Activated CD4-positive, alpha-beta T cell treated with anti-CD3 and anti-CD28 coated beads, Interleukin-2, amount 10 ng/mL, durations not matched to agents 24 days and 14 days (primary cell): ENCODE results near the gene IRAG1. TPM values are rescaled to one million over a fixed set of nuclear protein-coding genes. Genes with fewer than 3 reads are reported as not detected.

Experiments
- DNase-seq: peaks from one replicate; pipeline ENCODE4 v3.0.0; 2022
- H3K27ac Mint-ChIP-seq: one replicate; pipeline ENCODE4 v1.8.0; 2022; ENCODE audit warnings: mild to moderate bottlenecking, mixed read lengths
- H3K27me3 Mint-ChIP-seq: one replicate; pipeline ENCODE4 v1.8.0; 2022; ENCODE audit warnings: mixed read lengths
- H3K36me3 Mint-ChIP-seq: one replicate; pipeline ENCODE4 v1.8.0; 2022; ENCODE audit warnings: low read depth, mild to moderate bottlenecking, mixed read lengths
- H3K4me1 Mint-ChIP-seq: one replicate; pipeline ENCODE4 v1.8.0; 2021; ENCODE audit warnings: mixed read lengths
- H3K4me3 Mint-ChIP-seq: one replicate; pipeline ENCODE4 v1.8.0; 2022; ENCODE audit warnings: mild to moderate bottlenecking, moderate library complexity, mixed read lengths
- H3K9me3 Mint-ChIP-seq: one replicate; pipeline ENCODE4 v1.8.0; 2021; ENCODE audit warnings: mixed read lengths
- intact Hi-C: fragments of 100-400 bp; cut with micrococcal nuclease; formaldehyde crosslinking; loops from one replicate; pipeline ENCODE4 v1.15.1; 2023
- total RNA-seq: library from RNA; stranded (reverse); gene quantifications from 2 replicates; pipeline ENCODE4 v1.2.3, GENCODE V29; 2022

The IRAG1 gene
- total RNA-seq, 1 donor from 2014 or later = not detected

DNA sequence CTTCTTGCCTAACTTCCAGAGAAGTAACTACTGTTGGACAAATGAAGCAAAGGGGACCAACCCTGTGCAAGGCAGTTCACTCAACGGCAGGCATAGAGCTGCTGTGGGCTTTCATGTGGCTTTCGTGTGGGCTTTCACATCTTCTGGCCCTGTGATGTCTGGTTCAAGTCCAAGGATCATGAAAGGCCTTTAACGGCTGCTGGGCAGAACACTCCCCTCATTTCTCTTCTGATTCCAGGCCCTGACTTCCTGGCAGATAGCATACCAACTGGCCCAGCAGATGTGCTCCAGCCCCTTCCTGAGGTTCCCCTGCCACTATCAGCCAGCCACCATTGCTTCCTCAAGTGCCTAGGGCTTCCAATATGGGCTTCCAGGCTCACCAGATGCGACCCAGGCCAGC lies 28.8 kb upstream of the IRAG1 start:
- intact Hi-C loops = loop anchor here (10.0 kb wide), 1 partner anchor 418 kb away; the partner anchor contains the start of gene ADM
- Mint-ChIP-seq H3K9me3 (no peaks in the 10 kb centered on the region), H3K36me3 (no peaks in the 10 kb centered on the region), H3K4me3 (no peak overlapping the region), H3K27me3 (peaks cover 34% of the 10 kb centered on the region), H3K27ac (no peak overlapping the region), H3K4me1 (peaks cover 19% of the 10 kb centered on the region)
- no peak for DNase-seq

DNA sequence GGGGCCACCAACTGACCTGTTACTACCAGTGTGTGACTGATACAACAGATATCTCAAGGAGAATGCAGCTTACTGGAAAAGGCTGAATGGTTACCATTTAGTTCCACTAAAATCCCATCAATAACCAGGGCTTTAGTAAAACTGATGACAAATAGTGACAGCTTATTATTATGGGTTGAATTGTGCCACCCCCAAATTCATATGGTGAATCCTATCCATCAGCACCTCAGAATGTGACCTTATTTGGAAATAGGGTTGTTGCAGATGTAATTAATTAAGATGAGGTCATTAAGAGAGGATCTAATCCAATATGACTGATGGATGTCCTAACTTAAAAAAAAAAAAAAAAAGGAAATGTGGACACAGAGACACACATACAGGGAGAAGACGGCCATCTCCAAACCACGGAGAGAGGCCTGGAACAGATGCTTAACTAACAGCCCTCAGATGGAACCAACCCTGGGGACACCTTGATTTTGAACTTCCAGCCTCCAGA lies 27.4 kb upstream of the IRAG1 start:
- Mint-ChIP-seq H3K27me3 (peaks cover 35% of the 10 kb centered on the region), H3K9me3 (no peaks in the 10 kb centered on the region), H3K4me3 (no peak overlapping the region), H3K36me3 (no peaks in the 10 kb centered on the region), H3K27ac (no peak overlapping the region), H3K4me1 (peaks cover 13% of the 10 kb centered on the region)
- no peak for DNase-seq
- intact Hi-C loops = loop anchor here (10.0 kb wide), 1 partner anchor 416 kb away; the partner anchor contains the start of gene ADM

DNA sequence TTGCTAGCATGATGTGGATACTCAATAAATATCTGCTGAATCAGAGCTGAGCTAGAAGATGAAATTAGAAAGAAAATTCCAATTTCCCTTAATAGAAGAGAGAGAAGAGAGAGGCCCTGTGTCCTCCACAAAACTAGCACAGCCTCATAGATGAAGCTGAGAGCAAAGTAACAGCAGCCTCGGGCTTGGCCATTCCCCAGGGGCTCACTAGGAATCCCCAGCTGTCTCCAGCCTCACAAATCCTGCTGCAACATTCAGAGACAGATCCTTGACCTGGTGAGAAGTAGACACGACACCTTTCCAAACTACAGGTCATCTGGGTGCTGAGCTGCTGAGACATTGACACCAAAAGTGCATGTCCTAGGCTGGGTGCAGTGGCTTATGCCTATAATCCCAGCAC lies 26.1 kb upstream of the IRAG1 start:
- H3K9me3 Mint-ChIP-seq = no peaks in the 10 kb centered on the region
- intact Hi-C loops = loop anchor here (10.0 kb wide), 1 partner anchor 415 kb away; the partner anchor contains the start of gene ADM
- H3K4me3 Mint-ChIP-seq = no peak overlapping the region
- no peaks in the 10 kb centered on the region for H3K36me3 Mint-ChIP-seq
- H3K27me3 Mint-ChIP-seq = peaks cover 38% of the 10 kb centered on the region
- no peak for DNase-seq
- no peak overlapping the region for H3K27ac Mint-ChIP-seq
- no peaks in the 10 kb centered on the region for H3K4me1 Mint-ChIP-seq

- Mint-ChIP-seq H3K4me1 (no peaks in the 10 kb centered on the region), H3K4me3 (no peak overlapping the region), H3K36me3 (no peaks in the 10 kb centered on the region), H3K27ac (no peak overlapping the region), H3K27me3 (peaks cover 24% of the 10 kb centered on the region), H3K9me3 (no peaks in the 10 kb centered on the region)
- DNase-seq = no peak
- intact Hi-C loops = no loop called here
Measured at GRCh38 chr11:10716543-10717259, 23.1 kb upstream of the IRAG1 start.

DNA sequence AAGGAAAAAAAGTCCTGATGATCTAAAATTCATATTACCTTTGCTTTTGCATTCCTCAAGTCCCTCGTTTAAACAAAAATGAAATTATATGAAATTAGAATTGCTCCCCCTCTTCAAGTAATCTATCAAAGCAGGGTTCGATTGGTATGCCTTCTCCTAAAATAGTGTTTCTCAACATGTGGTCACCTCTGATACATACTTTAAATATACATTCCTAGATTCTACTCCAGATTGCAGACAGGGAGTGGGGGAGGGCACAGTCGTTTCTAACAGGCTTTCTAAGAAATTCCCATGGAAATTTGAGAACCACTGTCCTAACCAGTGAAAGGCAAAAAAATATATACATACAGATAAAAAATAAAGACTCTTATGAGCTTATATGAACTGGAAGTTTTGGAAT lies 22.6 kb upstream of the IRAG1 start:
- Mint-ChIP-seq H3K9me3 (no peaks in the 10 kb centered on the region), H3K4me1 (no peaks in the 10 kb centered on the region), H3K4me3 (no peak overlapping the region), H3K27me3 (peaks cover 24% of the 10 kb centered on the region), H3K36me3 (no peaks in the 10 kb centered on the region), H3K27ac (no peak overlapping the region)
- DNase-seq = no peak
- intact Hi-C loops = no loop called here

DNA sequence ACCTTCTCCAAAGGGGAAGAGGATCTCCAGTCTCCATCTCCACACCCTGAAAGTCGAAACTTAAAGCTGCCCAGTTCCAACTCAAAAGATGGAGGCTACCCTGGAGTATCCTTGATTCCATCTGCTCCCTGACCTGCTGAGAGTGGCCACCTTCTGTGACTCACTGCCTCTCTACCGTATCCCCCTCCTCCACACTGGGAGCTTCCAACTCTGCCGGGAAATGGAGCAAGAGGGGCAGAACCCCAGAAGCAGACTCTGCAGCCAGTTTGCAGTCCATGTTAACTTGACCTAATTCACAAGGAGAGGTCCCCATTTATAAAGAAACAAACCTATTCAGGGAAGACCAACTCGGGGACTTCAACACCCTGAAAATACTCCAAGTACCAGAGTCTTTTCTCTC lies 22.0 kb upstream of the IRAG1 start:
- H3K9me3 Mint-ChIP-seq = no peaks in the 10 kb centered on the region
- no peak overlapping the region for H3K27ac Mint-ChIP-seq
- no peak overlapping the region for H3K4me3 Mint-ChIP-seq
- H3K4me1 Mint-ChIP-seq = no peaks in the 10 kb centered on the region
- intact Hi-C loops = no loop called here
- H3K27me3 Mint-ChIP-seq = peaks cover 22% of the 10 kb centered on the region
- no peaks in the 10 kb centered on the region for H3K36me3 Mint-ChIP-seq
- no peak for DNase-seq

DNA sequence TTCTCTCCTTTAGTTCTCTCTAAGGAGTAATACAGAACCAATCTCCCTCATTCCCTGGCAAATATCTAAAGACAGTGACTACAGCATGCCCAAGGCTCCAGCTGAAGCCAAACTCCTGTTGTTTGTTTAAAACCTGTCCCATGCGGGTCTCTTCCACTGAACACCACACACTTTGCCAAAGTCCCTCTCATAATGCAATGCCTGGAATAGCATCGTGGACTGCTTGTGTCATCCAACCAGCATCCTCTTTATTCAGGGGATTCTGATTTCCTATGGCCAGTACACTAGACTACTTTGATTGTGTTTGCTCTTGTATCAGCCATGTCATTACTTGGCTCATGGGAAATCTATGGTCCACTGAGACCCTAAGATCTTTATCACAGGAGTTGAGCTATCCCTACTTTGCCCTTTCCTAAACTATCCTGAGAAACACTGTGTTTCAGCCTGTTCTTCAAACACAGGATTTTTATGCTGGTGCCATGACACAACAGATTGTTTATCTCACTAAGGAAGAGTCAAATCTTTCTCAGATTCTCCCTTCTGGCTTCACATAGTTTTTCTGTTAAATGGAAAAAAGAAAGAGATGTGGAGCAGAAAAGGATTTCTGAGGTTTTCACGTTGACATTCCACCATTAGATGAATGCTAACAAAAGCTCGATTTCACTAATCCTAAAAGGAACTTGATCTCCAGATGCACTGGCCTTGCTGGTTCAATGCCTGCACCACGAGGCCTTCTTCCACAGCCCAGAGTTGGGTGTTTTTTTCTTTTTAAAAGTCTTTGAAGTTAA lies 15.9 kb upstream of the IRAG1 start:
- Mint-ChIP-seq H3K27me3 (peaks cover 2% of the 10 kb centered on the region), H3K4me3 (no peak overlapping the region), H3K27ac (no peak overlapping the region), H3K36me3 (no peaks in the 10 kb centered on the region), H3K9me3 (no peaks in the 10 kb centered on the region), H3K4me1 (no peaks in the 10 kb centered on the region)
- no peak for DNase-seq
- intact Hi-C loops = loop anchor here (5.0 kb wide), 1 partner anchor 37 kb away; no protein-coding TSS in a partner anchor

DNA sequence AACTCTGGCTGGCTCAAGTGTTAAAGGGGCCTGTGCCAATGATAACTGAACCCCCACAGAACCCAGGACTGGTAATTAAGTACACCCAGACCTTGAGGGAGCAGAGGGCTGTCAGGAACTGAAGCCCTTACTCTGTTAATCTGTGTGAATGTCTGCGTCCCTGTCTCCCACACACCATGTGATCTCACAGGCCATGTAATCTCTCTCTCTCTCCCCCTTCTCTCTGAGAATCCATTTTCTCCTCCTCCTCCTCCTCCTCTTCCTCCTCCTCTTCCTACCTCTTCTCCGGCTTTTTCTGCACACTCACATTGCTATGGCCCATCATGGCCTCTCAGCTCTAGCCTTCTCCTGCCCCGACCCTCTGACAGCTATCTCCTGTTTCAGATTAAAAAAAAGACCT lies 14.6 kb upstream of the IRAG1 start:
- H3K36me3 Mint-ChIP-seq = no peaks in the 10 kb centered on the region
- DNase-seq = no peak
- H3K27me3 Mint-ChIP-seq = peaks cover 2% of the 10 kb centered on the region
- H3K27ac Mint-ChIP-seq = no peak overlapping the region
- H3K9me3 Mint-ChIP-seq = no peaks in the 10 kb centered on the region
- intact Hi-C loops = loop anchor here (5.0 kb wide), 1 partner anchor 36 kb away; no protein-coding TSS in a partner anchor
- H3K4me1 Mint-ChIP-seq = no peaks in the 10 kb centered on the region
- no peak overlapping the region for H3K4me3 Mint-ChIP-seq

- Mint-ChIP-seq H3K27me3 (peaks cover 8% of the 10 kb centered on the region), H3K4me3 (no peak overlapping the region), H3K36me3 (no peaks in the 10 kb centered on the region), H3K27ac (no peak overlapping the region), H3K9me3 (peaks cover 3% of the 10 kb centered on the region), H3K4me1 (no peaks in the 10 kb centered on the region)
- intact Hi-C loops = no loop called here
- DNase-seq = no peak
Measured at GRCh38 chr11:10701982-10702381, 8.4 kb upstream of the IRAG1 start.

GRCh38 chr11:10699072-10699471 lies 5.5 kb upstream of the IRAG1 start:
- no peak for DNase-seq
- intact Hi-C loops = no loop called here
- Mint-ChIP-seq H3K27me3 (peaks cover 14% of the 10 kb centered on the region), H3K27ac (no peak overlapping the region), H3K9me3 (peaks cover 3% of the 10 kb centered on the region), H3K4me1 (no peaks in the 10 kb centered on the region), H3K4me3 (no peak overlapping the region), H3K36me3 (no peaks in the 10 kb centered on the region)

- no peak for DNase-seq
- no peak overlapping the region for H3K4me3 Mint-ChIP-seq
- peaks cover 14% of the 10 kb centered on the region for H3K27me3 Mint-ChIP-seq
- H3K9me3 Mint-ChIP-seq = peaks cover 3% of the 10 kb centered on the region
- intact Hi-C loops = no loop called here
- no peak overlapping the region for H3K27ac Mint-ChIP-seq
- H3K36me3 Mint-ChIP-seq = no peaks in the 10 kb centered on the region
- H3K4me1 Mint-ChIP-seq = no peaks in the 10 kb centered on the region
Measured at GRCh38 chr11:10697323-10697620, 3.7 kb upstream of the IRAG1 start.

DNA sequence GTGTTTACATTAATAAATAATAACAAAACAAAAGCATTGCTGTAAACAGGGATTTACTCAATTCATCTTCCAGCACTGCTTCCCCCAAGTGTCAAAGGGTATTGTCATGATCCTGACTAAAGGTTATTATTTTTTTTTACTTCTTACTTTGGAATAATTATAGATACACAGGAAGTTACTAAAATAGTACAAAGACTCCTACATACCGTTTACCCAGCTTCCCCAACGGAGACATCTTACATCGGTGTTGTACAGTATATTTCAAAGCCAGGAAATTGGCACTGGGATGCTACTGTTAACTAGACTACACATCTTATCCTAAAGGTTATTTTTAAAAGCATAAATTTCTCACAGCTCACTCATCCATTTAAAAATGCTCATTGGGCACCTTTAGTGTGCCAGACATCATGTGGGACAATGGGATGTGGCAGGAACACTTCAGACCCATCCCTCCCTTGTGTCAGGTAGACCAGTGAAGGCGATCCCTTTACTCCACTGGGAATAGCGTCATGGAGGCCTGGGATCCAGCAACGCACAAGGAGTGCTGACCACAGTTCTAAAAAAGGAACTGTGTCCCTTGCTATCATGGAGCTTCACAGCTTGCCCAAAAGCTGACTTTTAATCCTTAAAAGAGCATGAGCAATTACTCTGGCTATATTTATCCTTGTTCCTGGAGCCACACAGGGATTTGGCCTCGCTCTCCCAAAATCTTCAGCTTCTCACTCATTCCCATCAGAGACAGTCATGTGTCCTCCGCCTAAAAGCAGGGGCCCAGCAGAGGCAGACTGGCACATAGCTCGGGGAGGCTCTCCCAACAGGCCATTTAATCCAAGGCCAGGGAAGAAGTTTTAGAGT lies 3.1 kb upstream of the IRAG1 start:
- no peak overlapping the region for H3K4me3 Mint-ChIP-seq
- intact Hi-C loops = no loop called here
- H3K27me3 Mint-ChIP-seq = peaks cover 14% of the 10 kb centered on the region
- no peaks in the 10 kb centered on the region for H3K4me1 Mint-ChIP-seq
- no peaks in the 10 kb centered on the region for H3K36me3 Mint-ChIP-seq
- no peak for DNase-seq
- H3K9me3 Mint-ChIP-seq = peaks cover 3% of the 10 kb centered on the region
- no peak overlapping the region for H3K27ac Mint-ChIP-seq

DNA sequence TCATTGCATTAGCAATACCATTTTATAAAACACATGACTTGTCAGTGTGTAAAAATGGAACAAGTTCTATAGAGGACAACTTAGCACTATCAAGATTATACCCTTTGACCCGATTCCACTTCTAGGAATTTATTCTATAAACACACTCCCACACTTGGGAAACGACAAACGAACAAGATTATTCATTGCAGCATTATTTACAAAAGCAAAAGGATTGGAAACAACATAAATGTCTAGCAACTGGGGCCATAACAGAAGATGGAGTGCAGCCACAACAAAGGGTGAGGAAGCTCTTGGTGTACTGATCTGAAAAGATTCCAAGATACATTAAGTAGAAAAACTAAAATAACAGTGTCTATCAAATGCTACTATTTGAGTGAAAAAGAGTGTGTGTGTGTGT lies 2.3 kb upstream of the IRAG1 start:
- Mint-ChIP-seq H3K4me1 (no peaks in the 10 kb centered on the region), H3K27me3 (peaks cover 14% of the 10 kb centered on the region), H3K27ac (no peak overlapping the region), H3K36me3 (no peaks in the 10 kb centered on the region), H3K4me3 (no peak overlapping the region), H3K9me3 (peaks cover 2% of the 10 kb centered on the region)
- DNase-seq = no peak
- intact Hi-C loops = no loop called here
